HepG2 (cell line): ENCODE results near the gene SLC9A9. TPM values are rescaled to one million over a fixed set of nuclear protein-coding genes. Genes with fewer than 3 reads are reported as not detected.

Experiments used
- ATAC-seq: fragments of 200-7000 bp; cut with Tn5 transposase; 3 replicates; pipeline ENCODE4 v1.9.1; 2020; ENCODE audit warnings: mild to moderate bottlenecking, moderate library complexity
- BruUV-seq: library from RNA; stranded (reverse); fragments of 400-500 nt; replicated peaks from 2 replicates; lab custom pipeline; 2021; lab: Mats Ljungman, UMichigan
- CTCF ChIA-PET: fragments of 300-600 bp; formaldehyde crosslinking; extraction: SDS; loops from one replicate; lab custom pipeline; 2021; ENCODE audit warnings: low total read pairs, inconsistent platforms, low intra/inter-chr PET ratio; lab: Yijun Ruan, JAX
- POLR2A ChIA-PET: fragments of 350-600 bp; sonication (Branson Sonifier 250); formaldehyde crosslinking; loops from one replicate; lab custom pipeline; 2020; ENCODE audit warnings: antibody characterized with exemption, inconsistent platforms; lab: Yijun Ruan, JAX
- DNase-seq: peaks from one replicate; pipeline ENCODE4 v3.0.0-alpha.2; 2015; ENCODE audit warnings: low spot score
- FAIRE-seq: peaks from 3 replicates; lab custom pipeline; 2011; peaks lifted over from hg19 to GRCh38; lab: Jason Lieb, UNC
- H2AFZ ChIP-seq: one replicate; pipeline ENCODE4 v1.6.1; 2011; ENCODE audit warnings: low read length, inconsistent platforms
- H3K27ac ChIP-seq: fragments of 300-600 bp; 3 replicates; pipeline ENCODE4 v1.8.0; 2011; ENCODE audit warnings: mixed run types, mild to moderate bottlenecking, mixed read lengths, low read length, inconsistent platforms; ENCODE audit not compliant: insufficient read depth; ENCODE audit errors: extremely low read length
- H3K27me3 ChIP-seq, 2 experiments: fragments of 200-600 bp in 1 of 2; 2 replicates in 1 of 2; 3 replicates in 1 of 2; pipeline versions ENCODE4 v1.6.0 to v1.8.0; 2011; ENCODE audit warnings: low read length in 2 of 2, mild to moderate bottlenecking in 2 of 2, moderate library complexity in 2 of 2, inconsistent platforms in 1 of 2; ENCODE audit not compliant: insufficient read depth in 2 of 2, control insufficient read depth in 1 of 2
- H3K36me3 ChIP-seq, 2 experiments: fragments of 200-600 bp in 1 of 2; replicated peaks in 1 of 2; 2 replicates in 1 of 2; 3 replicates in 1 of 2; pipeline versions ENCODE4 v1.5.1 to v1.8.0; 2011; ENCODE audit warnings: low read length in 2 of 2, inconsistent platforms in 1 of 2; ENCODE audit not compliant: insufficient read depth in 2 of 2, control insufficient read depth in 1 of 2
- H3K4me1 ChIP-seq: 2 replicates; pipeline ENCODE4 v1.5.1; 2012; ENCODE audit warnings: low read length, inconsistent platforms; ENCODE audit not compliant: insufficient read depth
- H3K4me2 ChIP-seq: 2 replicates; pipeline ENCODE4 v1.6.0; 2011; ENCODE audit warnings: low read depth, low read length, inconsistent platforms
- H3K4me3 ChIP-seq, 3 experiments: fragments of 200-600 bp in 1 of 3; sonication (generic), shearing (Covaris generic) in 1 of 3; replicated peaks in 1 of 3; 2 replicates each; pipeline ENCODE4 v1.5.1; 2011 to 2016; ENCODE audit warnings: low read length in 3 of 3, inconsistent platforms in 2 of 3, low read depth in 2 of 3, mild to moderate bottlenecking in 2 of 3, control low read depth in 1 of 3, mixed read lengths in 1 of 3; ENCODE audit not compliant: insufficient read depth in 1 of 3
- H3K79me2 ChIP-seq: one replicate; pipeline ENCODE4 v1.6.1; 2011; ENCODE audit warnings: low read length, inconsistent platforms; ENCODE audit not compliant: insufficient read depth
- H3K9ac ChIP-seq: 2 replicates; pipeline ENCODE4 v1.6.0; 2011; ENCODE audit warnings: mild to moderate bottlenecking, low read depth, low read length, inconsistent platforms; ENCODE audit not compliant: insufficient read depth
- H3K9me3 ChIP-seq: 2 replicates; pipeline ENCODE4 v1.5.1; 2012; ENCODE audit warnings: mild to moderate bottlenecking, low read length
- H4K20me1 ChIP-seq: 2 replicates; pipeline ENCODE4 v1.6.0; 2011; ENCODE audit warnings: inconsistent platforms, mild to moderate bottlenecking, low read length, moderate library complexity; ENCODE audit not compliant: insufficient read depth
- EEA1 ChIP-seq: sonication (generic); formaldehyde crosslinking; IDR thresholded peaks from 2 replicates; pipeline ENCODE4 v1.5.1; 2020; ENCODE audit warnings: mild to moderate bottlenecking, missing genetic modification reagents, borderline replicate concordance
- HNRNPL ChIP-seq: fragments of 200-400 bp; formaldehyde crosslinking; IDR thresholded peaks from 2 replicates; pipeline ENCODE4 v1.6.1; 2017; ENCODE audit warnings: mild to moderate bottlenecking, low read depth, low read length
- JUNB ChIP-seq: sonication (generic); formaldehyde crosslinking; IDR thresholded peaks from 2 replicates; pipeline ENCODE4 v1.8.0; 2022; ENCODE audit warnings: missing genetic modification reagents, mild to moderate bottlenecking, borderline replicate concordance
- MXD4 ChIP-seq: IDR thresholded peaks from 2 replicates; pipeline ENCODE4 v1.6.1; 2016; ENCODE audit warnings: mild to moderate bottlenecking, missing biosample characterization, missing genetic modification reagents
- NFKBIZ ChIP-seq: IDR thresholded peaks from 2 replicates; pipeline ENCODE4 v1.6.1; 2018; ENCODE audit warnings: missing genetic modification reagents, missing compliant biosample characterization
- POLR2AphosphoS2 ChIP-seq: IDR thresholded peaks from 2 replicates; pipeline ENCODE4 v1.6.1; 2011; ENCODE audit warnings: low read depth, low read length, improper control_type of control experiment
- RORA ChIP-seq: sonication (generic); formaldehyde crosslinking; IDR thresholded peaks from 2 replicates; pipeline ENCODE4 v1.5.0; 2020; ENCODE audit warnings: mild to moderate bottlenecking, missing genetic modification reagents, moderate library complexity
- U2AF2 ChIP-seq: fragments of 200-400 bp; formaldehyde crosslinking; IDR thresholded peaks from 2 replicates; pipeline ENCODE4 v1.6.1; 2017; ENCODE audit warnings: low read depth, mild to moderate bottlenecking, low read length
- ZNF136 ChIP-seq: sonication (generic); formaldehyde crosslinking; IDR thresholded peaks from 2 replicates; pipeline ENCODE4 v1.8.1; 2022; ENCODE audit warnings: low read depth, mild to moderate bottlenecking, moderate library complexity, missing genetic modification reagents
- ZNF160 ChIP-seq: sonication (generic); formaldehyde crosslinking; IDR thresholded peaks from 2 replicates; pipeline ENCODE4 v1.8.0; 2022; ENCODE audit warnings: mild to moderate bottlenecking, inconsistent platforms, missing genetic modification reagents
- ZNF282 ChIP-seq: fragments of 450-650 bp; IDR thresholded peaks from 2 replicates; pipeline ENCODE4 v1.6.1; 2018; ENCODE audit not compliant: partially characterized antibody
- ZNF33B ChIP-seq: sonication (generic); formaldehyde crosslinking; IDR thresholded peaks from 2 replicates; pipeline ENCODE4 v1.5.1; 2020; ENCODE audit warnings: mild to moderate bottlenecking, missing genetic modification reagents
- ZNF496 ChIP-seq: sonication (generic); formaldehyde crosslinking; IDR thresholded peaks from 2 replicates; pipeline ENCODE4 v1.8.1; 2023; ENCODE audit warnings: mild to moderate bottlenecking, moderate library complexity, missing genetic modification reagents; ENCODE audit not compliant: insufficient replicate concordance
- ZNF891 ChIP-seq: sonication (generic); formaldehyde crosslinking; IDR thresholded peaks from 2 replicates; pipeline ENCODE4 v1.5.0; 2020; ENCODE audit warnings: mild to moderate bottlenecking, missing genetic modification reagents
- WGBS: methylation state at CpG from one replicate; pipeline ENCODE4 v1.1.6; 2017; ENCODE audit warnings: low lambda C conversion rate; 5-methylcytosine and 5-hydroxymethylcytosine counted together
- in situ Hi-C: cut with HindIII; loops from 2 replicates; pipeline ENCODE4 v1.10.0; 2017; ENCODE audit warnings: low pct_unique_long_range_greater_than_20kb; ENCODE audit not compliant: extremely low pct_ligation_motif_present
- intact Hi-C: fragments of 100-400 bp; cut with micrococcal nuclease; formaldehyde crosslinking; loops from one replicate; pipeline ENCODE4 v1.10.0; 2022; ENCODE audit not compliant: unreplicated experiment
- polyA plus RNA-seq, 8 experiments: library from polyadenylated mRNA; depleted of rRNA in 3 of 8; stranded (reverse) in 7 of 8; unstranded in 1 of 8; fragments of >200 nt; fragmentation: Illumina TruSeq in 4 of 8; extraction: Trizol in 4 of 8; gene quantifications; 2 replicates each; pipeline versions ENCODE4 v1.2.1 to v1.2.3, GENCODE V29; 2011 to 2016; ENCODE audit warnings: low read depth in 4 of 8, missing spikeins in 1 of 8, mixed read lengths in 1 of 8; ENCODE audit not compliant: insufficient read depth in 1 of 8
- total RNA-seq, 5 experiments: library from RNA; depleted of rRNA; stranded (reverse); fragments of >200 nt; fragmentation: Illumina TruSeq; extraction: Trizol; gene quantifications; 2 replicates each; pipeline ENCODE4 v1.2.3, GENCODE V29; 2016; ENCODE audit warnings: low read depth in 1 of 5

The SLC9A9 gene
- total and polyA plus RNA-seq, 2 of the 13 experiments (the other 11 are each of a cell fraction or from before 2014, with no cell fraction given): not detected

DNA sequence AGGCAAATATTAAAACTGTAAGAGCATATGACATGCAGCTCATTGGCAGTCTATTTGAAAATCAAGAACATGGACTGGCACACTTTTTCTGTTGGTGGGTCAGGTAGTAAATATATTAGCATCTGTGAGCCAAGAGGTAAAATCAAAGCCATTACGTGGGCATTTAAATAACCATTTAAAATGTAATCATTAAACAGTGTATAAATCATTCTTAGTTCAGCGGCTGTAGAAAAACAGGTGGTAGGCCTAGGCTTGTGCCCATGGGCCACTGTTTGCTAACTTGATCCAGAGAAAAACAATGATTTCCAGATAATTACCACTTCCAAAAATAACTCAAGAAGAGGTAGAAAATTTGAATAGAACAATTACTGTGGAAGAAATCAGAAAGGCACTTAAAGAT, 623.6 kb downstream of the SLC9A9 start:
- no peak overlapping the region for H3K9ac ChIP-seq
- no peak overlapping the region for H3K4me3 ChIP-seq
- no peaks in the 10 kb centered on the region for H3K36me3 ChIP-seq
- ChIA-PET POLR2A (no interaction called here), CTCF (no interaction called here)
- FAIRE-seq: no peak
- 22% methylated on average over 2 of the region's 2 CpGs for WGBS
- H3K79me2 ChIP-seq: no peaks in the 10 kb centered on the region
- TF ChIP-seq ZNF33B (CRISPR knock-in tag) (no peak), EEA1 (CRISPR knock-in tag) (no peak), RORA (CRISPR knock-in tag) (no peak), ZNF160 (CRISPR knock-in tag) (no peak), ZNF282 (no peak), NFKBIZ (CRISPR knock-in tag) (no peak), JUNB (no peak), MXD4 (CRISPR knock-in tag) (no peak), ZNF496 (CRISPR knock-in tag) (no peak), U2AF2 (no peak), POLR2AphosphoS2 (no peak), ZNF136 (CRISPR knock-in tag) (no peak), HNRNPL (no peak), ZNF891 (no peak)
- no TSS peak for BruUV-seq
- DNase-seq: no peak
- no peaks in the 10 kb centered on the region for H4K20me1 ChIP-seq
- no peaks in the 10 kb centered on the region for H3K9me3 ChIP-seq
- peaks cover 0 to 3% of the 10 kb centered on the region in 2 experiments; a peak in 1 of 5 replicates for H3K27me3 ChIP-seq
- H2AFZ ChIP-seq: no peak overlapping the region
- in situ Hi-C loops: no loop called here
- H3K4me1 ChIP-seq: no peaks in the 10 kb centered on the region
- no peak overlapping the region for H3K4me2 ChIP-seq
- no peak overlapping the region for H3K27ac ChIP-seq
- intact Hi-C loops: no loop called here
- ATAC-seq: no peak
